ENCODE results near the gene MAPKBP1. TPM values are rescaled to one million over a fixed set of nuclear protein-coding genes. Genes with fewer than 3 reads are reported as not detected.

MAPKBP1 gene
- total RNA-seq, 1 experiment from 2014 or later = 14.5 TPM

DNA sequence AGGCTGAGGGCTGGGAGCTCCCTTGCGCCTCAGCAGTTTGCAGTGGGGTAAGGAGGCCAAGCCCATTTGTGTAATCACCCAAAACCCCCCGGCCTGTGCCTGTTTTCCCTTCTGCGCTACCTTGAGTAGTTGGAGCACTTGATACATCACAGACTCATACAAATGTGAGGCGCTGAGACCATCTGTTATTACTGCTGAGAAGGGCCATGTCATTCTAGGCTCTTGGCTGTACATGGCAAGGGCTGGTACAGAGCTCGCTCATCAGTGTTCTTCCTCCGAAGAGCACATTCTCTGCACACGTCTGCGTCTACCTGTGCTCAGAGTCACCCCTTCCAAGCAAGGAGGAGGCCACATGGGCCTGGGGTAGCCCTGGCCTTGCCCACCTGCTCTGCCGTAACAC, 73.7 kb downstream of the MAPKBP1 start:
- ChIA-PET POLR2A (no interaction called here), CTCF (interaction anchor here (2.1 to 2.5 kb wide), 2 partner anchors 10 to 57 kb away, joined by 8 read pairs; no protein-coding TSS in a partner anchor)
- peaks cover 10% of the 10 kb centered on the region for H3K36me3 Mint-ChIP-seq
- no peaks in the 10 kb centered on the region for H3K9me3 Mint-ChIP-seq
- DNase-seq (ENCODE audit: low spot score) = no peak
- no peaks in the 10 kb centered on the region for H3K4me1 Mint-ChIP-seq
- H3K27me3 Mint-ChIP-seq (ENCODE audit: low read depth) = no peaks in the 10 kb centered on the region
- TF ChIP-seq ZNF138 (CRISPR knock-in tag; conservative IDR thresholded peaks at IDR 0.05) = no peak
- no peak for TF ChIP-seq KAT7 (CRISPR knock-in tag; IDR thresholded peaks at IDR 0.05; ENCODE audit: borderline replicate concordance)
- no peak for TF ChIP-seq OVOL2 (CRISPR knock-in tag; IDR thresholded peaks at IDR 0.05; ENCODE audit: borderline replicate concordance)
- TF ChIP-seq, protein P1, sequence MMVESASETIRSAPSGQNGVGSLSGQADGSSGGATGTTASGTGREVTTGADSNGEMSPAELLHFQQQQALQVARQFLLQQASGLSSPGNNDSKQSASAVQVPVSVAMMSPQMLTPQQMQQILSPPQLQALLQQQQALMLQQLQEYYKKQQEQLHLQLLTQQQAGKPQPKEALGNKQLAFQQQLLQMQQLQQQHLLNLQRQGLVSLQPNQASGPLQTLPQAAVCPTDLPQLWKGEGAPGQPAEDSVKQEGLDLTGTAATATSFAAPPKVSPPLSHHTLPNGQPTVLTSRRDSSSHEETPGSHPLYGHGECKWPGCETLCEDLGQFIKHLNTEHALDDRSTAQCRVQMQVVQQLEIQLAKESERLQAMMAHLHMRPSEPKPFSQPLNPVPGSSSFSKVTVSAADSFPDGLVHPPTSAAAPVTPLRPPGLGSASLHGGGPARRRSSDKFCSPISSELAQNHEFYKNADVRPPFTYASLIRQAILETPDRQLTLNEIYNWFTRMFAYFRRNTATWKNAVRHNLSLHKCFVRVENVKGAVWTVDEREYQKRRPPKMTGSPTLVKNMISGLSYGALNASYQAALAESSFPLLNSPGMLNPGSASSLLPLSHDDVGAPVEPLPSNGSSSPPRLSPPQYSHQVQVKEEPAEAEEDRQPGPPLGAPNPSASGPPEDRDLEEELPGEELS (CRISPR knock-in tag; IDR thresholded peaks at IDR 0.05) = no peak
- TF ChIP-seq ZNF219 (CRISPR knock-in tag; IDR thresholded peaks at IDR 0.05; ENCODE audit: borderline replicate concordance) = no peak
- TF ChIP-seq, protein P2, sequence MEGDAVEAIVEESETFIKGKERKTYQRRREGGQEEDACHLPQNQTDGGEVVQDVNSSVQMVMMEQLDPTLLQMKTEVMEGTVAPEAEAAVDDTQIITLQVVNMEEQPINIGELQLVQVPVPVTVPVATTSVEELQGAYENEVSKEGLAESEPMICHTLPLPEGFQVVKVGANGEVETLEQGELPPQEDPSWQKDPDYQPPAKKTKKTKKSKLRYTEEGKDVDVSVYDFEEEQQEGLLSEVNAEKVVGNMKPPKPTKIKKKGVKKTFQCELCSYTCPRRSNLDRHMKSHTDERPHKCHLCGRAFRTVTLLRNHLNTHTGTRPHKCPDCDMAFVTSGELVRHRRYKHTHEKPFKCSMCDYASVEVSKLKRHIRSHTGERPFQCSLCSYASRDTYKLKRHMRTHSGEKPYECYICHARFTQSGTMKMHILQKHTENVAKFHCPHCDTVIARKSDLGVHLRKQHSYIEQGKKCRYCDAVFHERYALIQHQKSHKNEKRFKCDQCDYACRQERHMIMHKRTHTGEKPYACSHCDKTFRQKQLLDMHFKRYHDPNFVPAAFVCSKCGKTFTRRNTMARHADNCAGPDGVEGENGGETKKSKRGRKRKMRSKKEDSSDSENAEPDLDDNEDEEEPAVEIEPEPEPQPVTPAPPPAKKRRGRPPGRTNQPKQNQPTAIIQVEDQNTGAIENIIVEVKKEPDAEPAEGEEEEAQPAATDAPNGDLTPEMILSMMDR (IDR thresholded peaks at IDR 0.05) = no peak
- no peak for TF ChIP-seq ZNF416 (CRISPR knock-in tag; IDR thresholded peaks at IDR 0.05)
- no peak for TF ChIP-seq ZBTB21 (CRISPR knock-in tag; IDR thresholded peaks at IDR 0.05; ENCODE audit: borderline replicate concordance)
- TF ChIP-seq, protein P3, sequence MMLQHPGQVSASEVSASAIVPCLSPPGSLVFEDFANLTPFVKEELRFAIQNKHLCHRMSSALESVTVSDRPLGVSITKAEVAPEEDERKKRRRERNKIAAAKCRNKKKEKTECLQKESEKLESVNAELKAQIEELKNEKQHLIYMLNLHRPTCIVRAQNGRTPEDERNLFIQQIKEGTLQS (CRISPR knock-in tag; conservative IDR thresholded peaks at IDR 0.05) = no peak
- TF ChIP-seq, protein P4, sequence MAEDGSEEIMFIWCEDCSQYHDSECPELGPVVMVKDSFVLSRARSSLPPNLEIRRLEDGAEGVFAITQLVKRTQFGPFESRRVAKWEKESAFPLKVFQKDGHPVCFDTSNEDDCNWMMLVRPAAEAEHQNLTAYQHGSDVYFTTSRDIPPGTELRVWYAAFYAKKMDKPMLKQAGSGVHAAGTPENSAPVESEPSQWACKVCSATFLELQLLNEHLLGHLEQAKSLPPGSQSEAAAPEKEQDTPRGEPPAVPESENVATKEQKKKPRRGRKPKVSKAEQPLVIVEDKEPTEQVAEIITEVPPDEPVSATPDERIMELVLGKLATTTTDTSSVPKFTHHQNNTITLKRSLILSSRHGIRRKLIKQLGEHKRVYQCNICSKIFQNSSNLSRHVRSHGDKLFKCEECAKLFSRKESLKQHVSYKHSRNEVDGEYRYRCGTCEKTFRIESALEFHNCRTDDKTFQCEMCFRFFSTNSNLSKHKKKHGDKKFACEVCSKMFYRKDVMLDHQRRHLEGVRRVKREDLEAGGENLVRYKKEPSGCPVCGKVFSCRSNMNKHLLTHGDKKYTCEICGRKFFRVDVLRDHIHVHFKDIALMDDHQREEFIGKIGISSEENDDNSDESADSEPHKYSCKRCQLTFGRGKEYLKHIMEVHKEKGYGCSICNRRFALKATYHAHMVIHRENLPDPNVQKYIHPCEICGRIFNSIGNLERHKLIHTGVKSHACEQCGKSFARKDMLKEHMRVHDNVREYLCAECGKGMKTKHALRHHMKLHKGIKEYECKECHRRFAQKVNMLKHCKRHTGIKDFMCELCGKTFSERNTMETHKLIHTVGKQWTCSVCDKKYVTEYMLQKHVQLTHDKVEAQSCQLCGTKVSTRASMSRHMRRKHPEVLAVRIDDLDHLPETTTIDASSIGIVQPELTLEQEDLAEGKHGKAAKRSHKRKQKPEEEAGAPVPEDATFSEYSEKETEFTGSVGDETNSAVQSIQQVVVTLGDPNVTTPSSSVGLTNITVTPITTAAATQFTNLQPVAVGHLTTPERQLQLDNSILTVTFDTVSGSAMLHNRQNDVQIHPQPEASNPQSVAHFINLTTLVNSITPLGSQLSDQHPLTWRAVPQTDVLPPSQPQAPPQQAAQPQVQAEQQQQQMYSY (CRISPR knock-in tag; IDR thresholded peaks at IDR 0.05) = no peak
- TF ChIP-seq ZNF317 (CRISPR knock-in tag; IDR thresholded peaks at IDR 0.05; ENCODE audit: borderline replicate concordance, low read depth) = no peak
- no peak for TF ChIP-seq GRHL2 (CRISPR knock-in tag; IDR thresholded peaks at IDR 0.05; ENCODE audit: insufficient replicate concordance, severe bottlenecking)
- H3K4me3 Mint-ChIP-seq = no peak overlapping the region
- no peak overlapping the region for H3K27ac Mint-ChIP-seq
- no peak for ATAC-seq

DNA sequence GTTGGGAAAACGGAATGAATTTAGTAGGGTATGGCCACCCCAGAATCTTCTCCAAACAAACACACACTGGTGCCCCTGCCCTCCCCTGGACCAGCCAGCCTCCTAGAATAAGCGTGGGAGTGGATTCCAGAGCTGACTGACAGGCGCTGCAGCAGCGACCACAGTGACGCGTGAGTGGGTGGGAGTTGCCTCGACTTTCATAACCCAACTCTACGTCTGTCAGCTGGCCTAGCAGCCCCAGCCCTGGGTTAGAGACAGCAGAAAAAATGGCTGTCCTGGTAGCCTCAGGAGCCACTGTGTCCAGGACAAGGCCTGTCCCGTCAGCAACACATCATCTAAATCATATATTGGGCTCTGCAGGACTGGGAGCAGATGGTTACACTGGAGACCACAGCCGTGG, 74.3 kb downstream of the MAPKBP1 start:
- Mint-ChIP-seq H3K27ac (peak overlapping the region; percentile 68; the same call in 1 of the 2 replicates), H3K9me3 (no peaks in the 10 kb centered on the region), H3K4me3 (no peak overlapping the region), H3K36me3 (peaks cover 10% of the 10 kb centered on the region), H3K27me3 (ENCODE audit: low read depth) (no peaks in the 10 kb centered on the region), H3K4me1 (no peaks in the 10 kb centered on the region)
- no peak for ATAC-seq
- ChIA-PET CTCF (interaction anchor here (2.1 to 2.5 kb wide), 2 partner anchors 10 to 56 kb away, joined by 8 read pairs; no protein-coding TSS in a partner anchor), POLR2A (no interaction called here)
- no peak for DNase-seq (ENCODE audit: low spot score)
- TF ChIP-seq ELF4 (CRISPR knock-in tag; IDR thresholded peaks at IDR 0.05; ENCODE audit: low read depth) (no peak), ZNF219 (CRISPR knock-in tag; IDR thresholded peaks at IDR 0.05; ENCODE audit: borderline replicate concordance) (no peak), ESRRA (CRISPR knock-in tag; IDR thresholded peaks at IDR 0.05; ENCODE audit: borderline replicate concordance) (no peak), NFYB (CRISPR knock-in tag; conservative IDR thresholded peaks at IDR 0.05; ENCODE audit: low read depth) (no peak), NFATC4 (CRISPR knock-in tag; IDR thresholded peaks at IDR 0.05) (no peak), SMAD4 (CRISPR knock-in tag; IDR thresholded peaks at IDR 0.05) (no peak), JAZF1 (CRISPR knock-in tag; IDR thresholded peaks at IDR 0.05) (no peak), ZNF138 (CRISPR knock-in tag; conservative IDR thresholded peaks at IDR 0.05) (no peak), NR2C2 (CRISPR knock-in tag; IDR thresholded peaks at IDR 0.05) (no peak), MYBL2 (CRISPR knock-in tag; IDR thresholded peaks at IDR 0.05) (no peak), ETV6 (CRISPR knock-in tag; IDR thresholded peaks at IDR 0.05) (no peak)
- TF ChIP-seq, protein P5, sequence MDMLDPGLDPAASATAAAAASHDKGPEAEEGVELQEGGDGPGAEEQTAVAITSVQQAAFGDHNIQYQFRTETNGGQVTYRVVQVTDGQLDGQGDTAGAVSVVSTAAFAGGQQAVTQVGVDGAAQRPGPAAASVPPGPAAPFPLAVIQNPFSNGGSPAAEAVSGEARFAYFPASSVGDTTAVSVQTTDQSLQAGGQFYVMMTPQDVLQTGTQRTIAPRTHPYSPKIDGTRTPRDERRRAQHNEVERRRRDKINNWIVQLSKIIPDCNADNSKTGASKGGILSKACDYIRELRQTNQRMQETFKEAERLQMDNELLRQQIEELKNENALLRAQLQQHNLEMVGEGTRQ (CRISPR knock-in tag; IDR thresholded peaks at IDR 0.05) = no peak
- TF ChIP-seq, protein P6, sequence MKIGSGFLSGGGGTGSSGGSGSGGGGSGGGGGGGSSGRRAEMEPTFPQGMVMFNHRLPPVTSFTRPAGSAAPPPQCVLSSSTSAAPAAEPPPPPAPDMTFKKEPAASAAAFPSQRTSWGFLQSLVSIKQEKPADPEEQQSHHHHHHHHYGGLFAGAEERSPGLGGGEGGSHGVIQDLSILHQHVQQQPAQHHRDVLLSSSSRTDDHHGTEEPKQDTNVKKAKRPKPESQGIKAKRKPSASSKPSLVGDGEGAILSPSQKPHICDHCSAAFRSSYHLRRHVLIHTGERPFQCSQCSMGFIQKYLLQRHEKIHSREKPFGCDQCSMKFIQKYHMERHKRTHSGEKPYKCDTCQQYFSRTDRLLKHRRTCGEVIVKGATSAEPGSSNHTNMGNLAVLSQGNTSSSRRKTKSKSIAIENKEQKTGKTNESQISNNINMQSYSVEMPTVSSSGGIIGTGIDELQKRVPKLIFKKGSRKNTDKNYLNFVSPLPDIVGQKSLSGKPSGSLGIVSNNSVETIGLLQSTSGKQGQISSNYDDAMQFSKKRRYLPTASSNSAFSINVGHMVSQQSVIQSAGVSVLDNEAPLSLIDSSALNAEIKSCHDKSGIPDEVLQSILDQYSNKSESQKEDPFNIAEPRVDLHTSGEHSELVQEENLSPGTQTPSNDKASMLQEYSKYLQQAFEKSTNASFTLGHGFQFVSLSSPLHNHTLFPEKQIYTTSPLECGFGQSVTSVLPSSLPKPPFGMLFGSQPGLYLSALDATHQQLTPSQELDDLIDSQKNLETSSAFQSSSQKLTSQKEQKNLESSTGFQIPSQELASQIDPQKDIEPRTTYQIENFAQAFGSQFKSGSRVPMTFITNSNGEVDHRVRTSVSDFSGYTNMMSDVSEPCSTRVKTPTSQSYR (CRISPR knock-in tag; IDR thresholded peaks at IDR 0.05) = no peak
- TF ChIP-seq, protein P7, sequence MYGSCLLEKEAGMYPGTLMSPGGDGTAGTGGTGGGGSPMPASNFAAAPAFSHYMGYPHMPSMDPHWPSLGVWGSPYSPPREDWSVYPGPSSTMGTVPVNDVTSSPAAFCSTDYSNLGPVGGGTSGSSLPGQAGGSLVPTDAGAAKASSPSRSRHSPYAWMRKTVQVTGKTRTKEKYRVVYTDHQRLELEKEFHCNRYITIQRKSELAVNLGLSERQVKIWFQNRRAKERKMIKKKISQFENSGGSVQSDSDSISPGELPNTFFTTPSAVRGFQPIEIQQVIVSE (CRISPR knock-in tag; IDR thresholded peaks at IDR 0.05; ENCODE audit: borderline replicate concordance) = no peak

All from WTC11 (cell line).